Bronchial epithelial cell (primary cell): ENCODE results near the gene PLCL1. TPM values are rescaled to one million over a fixed set of nuclear protein-coding genes. Genes with fewer than 3 reads are reported as not detected.

Experiments used
- DNase-seq: peaks from one replicate; pipeline ENCODE4 v3.0.0-alpha.2; 2010; ENCODE audit warnings: low read depth
- FAIRE-seq: peaks from 2 replicates; lab custom pipeline; 2011; peaks lifted over from hg19 to GRCh38; lab: Jason Lieb, UNC
- H3K27me3 ChIP-seq: 2 replicates; pipeline ENCODE4 v1.5.1; 2011; ENCODE audit warnings: low read length; ENCODE audit not compliant: control insufficient read depth, insufficient read depth
- H3K36me3 ChIP-seq: 2 replicates; pipeline ENCODE4 v1.5.1; 2011; ENCODE audit warnings: low read length; ENCODE audit not compliant: control insufficient read depth, insufficient read depth
- H3K4me3 ChIP-seq: 2 replicates; pipeline ENCODE4 v1.5.1; 2011; ENCODE audit warnings: mild to moderate bottlenecking, low read depth, low read length, control low read depth
- CTCF ChIP-seq: IDR thresholded peaks from 2 replicates; pipeline ENCODE4 v1.5.1; 2011; ENCODE audit warnings: mild to moderate bottlenecking, moderate library complexity, low read length, control low read depth, inconsistent platforms; ENCODE audit not compliant: insufficient read depth, severe bottlenecking
- total RNA-seq: library from RNA; depleted of rRNA; stranded (reverse); fragments of >200 nt; gene quantifications from 2 replicates; pipeline ENCODE4 v1.2.1, GENCODE V29; 2014

Gene PLCL1
- total RNA-seq, 1 donor from 2014 or later = not detected

DNA sequence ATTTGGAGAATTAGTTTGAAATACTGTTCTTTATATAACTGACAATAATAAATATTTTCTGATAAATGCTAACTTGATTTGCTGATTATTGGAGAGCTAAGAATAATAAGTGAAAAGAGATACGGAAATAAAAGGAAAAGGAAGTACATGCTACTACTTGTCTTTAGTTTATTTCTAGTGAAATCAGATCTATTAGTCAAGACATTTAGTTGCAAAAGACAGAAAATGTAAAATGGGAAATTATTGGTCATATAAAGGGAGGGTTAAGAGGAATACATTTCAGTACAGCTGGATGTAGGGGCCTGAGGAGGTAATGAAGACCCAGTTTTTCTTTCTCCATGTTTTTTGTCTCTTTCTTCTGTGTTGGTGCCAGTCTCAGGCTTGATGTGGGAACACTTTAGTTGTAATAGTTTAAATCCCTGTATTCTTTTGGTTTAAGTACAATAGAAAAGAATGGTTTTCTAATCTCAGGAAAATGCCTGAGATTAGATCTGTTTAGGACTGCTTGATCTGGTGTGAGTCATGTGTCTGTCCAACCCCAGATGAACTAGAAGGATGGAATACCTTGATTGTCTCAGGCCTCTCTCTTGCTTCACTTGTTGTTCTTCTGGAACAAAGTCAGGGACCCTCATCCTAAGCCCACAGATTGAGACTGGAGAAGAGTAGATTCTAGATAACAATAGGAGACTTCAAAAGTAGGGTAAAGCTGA, 58.0 kb downstream of the PLCL1 start:
- FAIRE-seq (no peak), DNase-seq (peak; percentile 50)
- no peaks in the 10 kb centered on the region for H3K36me3 ChIP-seq
- no peaks in the 10 kb centered on the region for H3K27me3 ChIP-seq
- TF ChIP-seq CTCF = no peak
- H3K4me3 ChIP-seq = no peak overlapping the region

DNA sequence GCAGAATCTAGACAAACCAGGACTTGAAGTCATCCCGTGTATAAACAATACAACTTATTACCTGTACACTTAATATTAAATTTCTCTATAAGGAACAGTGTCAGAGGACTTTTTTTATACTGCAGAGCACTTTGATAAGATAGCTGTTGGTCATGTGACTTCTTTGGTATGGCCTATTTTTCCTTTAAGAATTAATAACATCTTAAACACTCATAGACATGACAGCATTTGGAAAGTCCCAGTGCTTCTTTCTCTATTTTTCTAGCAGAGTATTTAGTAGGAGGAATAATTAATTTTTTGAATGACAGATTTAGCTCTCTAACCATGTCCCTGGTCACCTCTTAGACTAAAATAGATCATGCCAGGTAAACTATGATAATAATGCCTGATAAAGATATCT, 59.4 kb downstream of the PLCL1 start:
- TF ChIP-seq CTCF = no peak
- Histone ChIP-seq H3K27me3 (no peaks in the 10 kb centered on the region), H3K4me3 (no peak overlapping the region), H3K36me3 (no peaks in the 10 kb centered on the region)
- FAIRE-seq = no peak
- no peak for DNase-seq

DNA sequence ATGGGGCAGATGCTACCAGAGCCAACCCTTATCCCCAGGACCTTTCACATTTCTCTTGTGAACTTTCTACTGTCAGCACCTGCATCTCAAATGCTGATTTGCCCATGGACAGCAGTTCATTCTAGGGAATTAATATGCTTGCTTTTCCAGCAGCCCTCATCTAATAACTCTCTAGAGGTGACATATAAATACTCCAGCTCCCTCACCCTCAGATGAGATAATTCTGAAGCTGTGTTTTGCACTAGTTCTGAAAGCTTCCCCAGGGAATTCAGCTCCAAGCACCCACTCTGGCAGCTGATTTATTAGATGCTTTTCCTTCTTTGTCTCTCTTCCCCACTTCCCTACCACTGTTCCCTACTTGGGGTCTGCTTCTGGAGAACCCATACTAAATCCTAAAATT, 62.1 kb downstream of the PLCL1 start:
- Histone ChIP-seq H3K4me3 (no peak overlapping the region), H3K27me3 (no peaks in the 10 kb centered on the region), H3K36me3 (no peaks in the 10 kb centered on the region)
- DNase-seq (no peak), FAIRE-seq (no peak)
- no peak for TF ChIP-seq CTCF

DNA sequence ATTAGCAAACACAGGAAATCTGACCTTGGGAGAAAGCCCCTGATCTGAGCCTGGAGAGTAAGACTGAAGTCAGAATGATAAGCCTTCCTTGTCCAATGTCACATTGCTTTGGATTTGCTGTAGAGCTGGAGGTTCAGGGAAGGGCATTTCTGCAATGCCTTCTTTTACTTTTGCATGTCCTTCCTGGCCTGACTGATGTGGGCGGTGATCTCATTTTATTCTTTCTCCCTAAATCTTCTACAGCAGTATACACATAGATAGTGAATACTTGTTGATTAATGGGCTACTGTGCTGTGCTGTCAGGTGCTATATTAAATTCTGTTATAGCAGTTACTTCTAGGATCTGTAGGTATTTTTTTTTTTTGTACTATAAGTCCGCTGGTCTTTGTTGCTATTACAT, 62.6 kb downstream of the PLCL1 start:
- FAIRE-seq = peak; percentile 28
- Histone ChIP-seq H3K4me3 (no peak overlapping the region), H3K27me3 (no peaks in the 10 kb centered on the region), H3K36me3 (no peaks in the 10 kb centered on the region)
- no peak for DNase-seq
- no peak for TF ChIP-seq CTCF

- Histone ChIP-seq H3K27me3 (no peaks in the 10 kb centered on the region), H3K4me3 (no peak overlapping the region), H3K36me3 (no peaks in the 10 kb centered on the region)
- no peak for FAIRE-seq
- TF ChIP-seq CTCF = no peak
- no peak for DNase-seq
Measured at GRCh38 chr2:197867624-197868023, 63.2 kb downstream of the PLCL1 start.

DNA sequence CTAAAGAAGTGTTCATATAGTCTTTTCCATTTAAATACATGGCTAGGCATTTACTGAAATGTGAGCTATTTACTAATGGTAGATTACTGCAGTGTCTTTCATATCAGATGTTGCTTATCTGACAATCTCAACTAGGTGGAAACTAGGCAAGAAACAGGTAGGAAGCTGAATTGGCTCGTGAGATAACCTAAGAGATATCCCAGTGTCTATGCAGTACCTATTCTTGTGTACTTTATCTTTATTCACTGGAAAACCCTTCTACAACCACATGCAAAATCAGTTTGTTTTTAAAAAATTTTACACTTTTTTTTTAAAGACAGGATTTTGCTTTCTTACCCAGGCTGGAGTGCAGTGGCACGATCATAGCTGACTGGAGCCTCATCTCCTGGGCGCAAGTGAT, 63.8 kb downstream of the PLCL1 start:
- TF ChIP-seq CTCF = no peak
- FAIRE-seq (no peak), DNase-seq (no peak)
- no peak overlapping the region for H3K4me3 ChIP-seq
- H3K27me3 ChIP-seq = no peaks in the 10 kb centered on the region
- H3K36me3 ChIP-seq = no peaks in the 10 kb centered on the region
